Neural progenitor cell (in vitro differentiated cells): Measurements from ENCODE around the gene ARHGEF12.

ENCODE experiments used
- EZH2 ChIP-seq: fragments of 200-600 bp; sonication (generic); IDR thresholded peaks from 2 replicates; pipeline ENCODE4 v1.6.1; 2017; ENCODE audit warnings: antibody characterized with exemption, mild to moderate bottlenecking, moderate library complexity
- EZH2phosphoT487 ChIP-seq: fragments of 200-600 bp; sonication (generic); IDR thresholded peaks from 2 replicates; pipeline ENCODE4 v1.6.1; 2017; ENCODE audit warnings: antibody characterized with exemption
- TF ChIP-seq, protein P1 (sequence below): fragments of 200-600 bp; sonication (generic); IDR thresholded peaks from 2 replicates; pipeline ENCODE4 v1.5.1; 2017; ENCODE audit warnings: antibody characterized with exemption, mild to moderate bottlenecking

DNA sequence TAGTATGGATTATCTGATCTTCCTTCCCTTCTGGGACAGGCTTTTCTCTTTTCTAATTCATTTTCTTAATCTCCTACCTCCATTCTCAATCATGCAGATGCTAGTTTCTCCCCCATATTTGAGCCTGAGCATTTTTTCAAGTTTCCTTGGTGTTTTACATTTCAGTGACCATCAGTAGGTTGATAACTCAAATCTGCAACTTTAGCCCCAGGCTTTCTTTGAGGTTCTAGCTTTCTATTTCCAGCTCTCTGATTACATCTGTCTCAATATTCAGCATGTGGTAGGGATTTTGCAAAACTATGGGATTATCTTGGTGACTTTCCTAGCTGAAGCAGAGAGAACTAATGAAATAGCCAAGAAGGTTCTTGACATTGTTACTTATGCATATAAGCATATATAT, 67.8 kb downstream of the ARHGEF12 start:
- TF ChIP-seq, protein P1, sequence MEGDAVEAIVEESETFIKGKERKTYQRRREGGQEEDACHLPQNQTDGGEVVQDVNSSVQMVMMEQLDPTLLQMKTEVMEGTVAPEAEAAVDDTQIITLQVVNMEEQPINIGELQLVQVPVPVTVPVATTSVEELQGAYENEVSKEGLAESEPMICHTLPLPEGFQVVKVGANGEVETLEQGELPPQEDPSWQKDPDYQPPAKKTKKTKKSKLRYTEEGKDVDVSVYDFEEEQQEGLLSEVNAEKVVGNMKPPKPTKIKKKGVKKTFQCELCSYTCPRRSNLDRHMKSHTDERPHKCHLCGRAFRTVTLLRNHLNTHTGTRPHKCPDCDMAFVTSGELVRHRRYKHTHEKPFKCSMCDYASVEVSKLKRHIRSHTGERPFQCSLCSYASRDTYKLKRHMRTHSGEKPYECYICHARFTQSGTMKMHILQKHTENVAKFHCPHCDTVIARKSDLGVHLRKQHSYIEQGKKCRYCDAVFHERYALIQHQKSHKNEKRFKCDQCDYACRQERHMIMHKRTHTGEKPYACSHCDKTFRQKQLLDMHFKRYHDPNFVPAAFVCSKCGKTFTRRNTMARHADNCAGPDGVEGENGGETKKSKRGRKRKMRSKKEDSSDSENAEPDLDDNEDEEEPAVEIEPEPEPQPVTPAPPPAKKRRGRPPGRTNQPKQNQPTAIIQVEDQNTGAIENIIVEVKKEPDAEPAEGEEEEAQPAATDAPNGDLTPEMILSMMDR: no peak
- TF ChIP-seq EZH2 (no peak), EZH2phosphoT487 (no peak)
